WTC11 (cell line): ENCODE results near the gene DLGAP3. TPM values are rescaled to one million over a fixed set of nuclear protein-coding genes. Genes with fewer than 3 reads are reported as not detected.

Experiments used
- ATAC-seq: fragments of 200-7000 bp; cut with Tn5 transposase; 2 replicates; pipeline ENCODE4 v1.10.0; 2021; ENCODE audit warnings: mild to moderate bottlenecking, moderate library complexity
- CTCF ChIA-PET: fragments of 300-600 bp; sonication (Branson Sonifier 250); formaldehyde crosslinking; loops from one replicate; lab custom pipeline; 2021; ENCODE audit warnings: antibody characterized with exemption; lab: Charles Lee
- POLR2A ChIA-PET: fragments of 350-600 bp; sonication (Branson Sonifier 250); formaldehyde crosslinking; loops from one replicate; lab custom pipeline; 2021; ENCODE audit warnings: antibody characterized with exemption; lab: Charles Lee
- DNase-seq: peaks from one replicate; pipeline ENCODE4 v3.0.0; 2021; ENCODE audit warnings: low spot score
- H3K27ac Mint-ChIP-seq: 2 replicates; pipeline ENCODE4 v1.8.0; 2021; ENCODE audit warnings: mixed read lengths
- H3K27me3 Mint-ChIP-seq: 2 replicates; pipeline ENCODE4 v1.8.0; 2021; ENCODE audit warnings: low read depth, mild to moderate bottlenecking, moderate library complexity, mixed read lengths
- H3K36me3 Mint-ChIP-seq: 2 replicates; pipeline ENCODE4 v1.8.0; 2021; ENCODE audit warnings: mixed read lengths
- H3K4me1 Mint-ChIP-seq: 2 replicates; pipeline ENCODE4 v1.8.0; 2022; ENCODE audit warnings: mixed read lengths
- H3K4me3 Mint-ChIP-seq: 2 replicates; pipeline ENCODE4 v1.8.0; 2021; ENCODE audit warnings: mild to moderate bottlenecking, moderate library complexity, mixed read lengths
- H3K9me3 Mint-ChIP-seq: 2 replicates; pipeline ENCODE4 v1.8.0; 2021; ENCODE audit warnings: mixed read lengths
- AR ChIP-seq: fragments of 250-450 bp; sonication (Bioruptor Pico); IDR thresholded peaks from 2 replicates; pipeline ENCODE4 v1.9.0; 2021; ENCODE audit warnings: mild to moderate bottlenecking
- CREB1 ChIP-seq: sonication (generic); formaldehyde crosslinking; IDR thresholded peaks from 2 replicates; pipeline ENCODE4 v1.8.0; 2023; ENCODE audit warnings: mild to moderate bottlenecking, missing genetic modification reagents
- ESRRA ChIP-seq: sonication (generic); formaldehyde crosslinking; IDR thresholded peaks from 2 replicates; pipeline ENCODE4 v1.8.1; 2022; ENCODE audit warnings: mild to moderate bottlenecking, missing genetic modification reagents, borderline replicate concordance
- JAZF1 ChIP-seq: fragments of 250-450 bp; sonication (Bioruptor Pico); IDR thresholded peaks from 2 replicates; pipeline ENCODE4 v1.9.0; 2021; ENCODE audit warnings: moderate library complexity, mild to moderate bottlenecking, inconsistent platforms
- KAT7 ChIP-seq: sonication (generic); formaldehyde crosslinking; IDR thresholded peaks from 2 replicates; pipeline ENCODE4 v1.8.1; 2023; ENCODE audit warnings: missing genetic modification reagents, mild to moderate bottlenecking, borderline replicate concordance
- MLX ChIP-seq: sonication (generic); formaldehyde crosslinking; IDR thresholded peaks from 2 replicates; pipeline ENCODE4 v1.8.1; 2023; ENCODE audit warnings: mild to moderate bottlenecking, missing genetic modification reagents, moderate library complexity
- NFATC4 ChIP-seq: fragments of 250-450 bp; sonication (Bioruptor Pico); IDR thresholded peaks from 2 replicates; pipeline ENCODE4 v1.9.0; 2021; ENCODE audit warnings: mild to moderate bottlenecking
- NFE2L1 ChIP-seq: sonication (generic); formaldehyde crosslinking; IDR thresholded peaks from 2 replicates; pipeline ENCODE4 v1.8.1; 2023; ENCODE audit warnings: missing genetic modification reagents
- SMAD3 ChIP-seq: sonication (generic); formaldehyde crosslinking; IDR thresholded peaks from 2 replicates; pipeline ENCODE4 v1.8.0; 2022; ENCODE audit warnings: missing genetic modification reagents, mild to moderate bottlenecking, borderline replicate concordance
- SOX15 ChIP-seq: fragments of 250-450 bp; sonication (Bioruptor Pico); IDR thresholded peaks from 2 replicates; pipeline ENCODE4 v1.9.0; 2021; ENCODE audit warnings: mild to moderate bottlenecking
- TEAD1 ChIP-seq: sonication (generic); formaldehyde crosslinking; IDR thresholded peaks from 2 replicates; pipeline ENCODE4 v1.8.0; 2022; ENCODE audit warnings: mild to moderate bottlenecking, missing genetic modification reagents
- TP53 ChIP-seq: sonication (generic); formaldehyde crosslinking; IDR thresholded peaks from 2 replicates; pipeline ENCODE4 v1.8.1; 2023; ENCODE audit warnings: mild to moderate bottlenecking, missing genetic modification reagents
- ZNF263 ChIP-seq: sonication (generic); formaldehyde crosslinking; IDR thresholded peaks from 2 replicates; pipeline ENCODE4 v1.8.1; 2022; ENCODE audit warnings: low read depth, mild to moderate bottlenecking, moderate library complexity, missing genetic modification reagents
- ZNF317 ChIP-seq: sonication (generic); formaldehyde crosslinking; IDR thresholded peaks from 2 replicates; pipeline ENCODE4 v1.8.1; 2023; ENCODE audit warnings: low read depth, mild to moderate bottlenecking, moderate library complexity, missing genetic modification reagents, borderline replicate concordance
- ZNF396 ChIP-seq: fragments of 250-450 bp; sonication (Bioruptor Pico); IDR thresholded peaks from 2 replicates; pipeline ENCODE4 v1.8.0; 2021; ENCODE audit warnings: mild to moderate bottlenecking, moderate library complexity, borderline replicate concordance
- total RNA-seq: library from RNA; stranded (reverse); gene quantifications from 3 replicates; pipeline ENCODE4 v1.2.3, GENCODE V29; 2021
- TF ChIP-seq, protein P1 (sequence below): sonication (generic); formaldehyde crosslinking; IDR thresholded peaks from 2 replicates; pipeline ENCODE4 v1.8.0; 2022; ENCODE audit warnings: mild to moderate bottlenecking, missing genetic modification reagents
- TF ChIP-seq, protein P2 (sequence below): sonication (generic); formaldehyde crosslinking; IDR thresholded peaks from 2 replicates; pipeline ENCODE4 v1.8.1; 2023; ENCODE audit warnings: mild to moderate bottlenecking, moderate library complexity, missing genetic modification reagents
- TF ChIP-seq, protein P3 (sequence below): fragments of 200-600 bp; IDR thresholded peaks from 2 replicates; pipeline ENCODE4 v1.8.0; 2022; ENCODE audit warnings: antibody characterized with exemption

Gene DLGAP3
- total RNA-seq, 1 experiment from 2014 or later, result 11.3 TPM

- no peak overlapping the region for H3K27ac Mint-ChIP-seq
- H3K4me1 Mint-ChIP-seq, result no peaks in the 10 kb centered on the region
- TF ChIP-seq, protein P1, sequence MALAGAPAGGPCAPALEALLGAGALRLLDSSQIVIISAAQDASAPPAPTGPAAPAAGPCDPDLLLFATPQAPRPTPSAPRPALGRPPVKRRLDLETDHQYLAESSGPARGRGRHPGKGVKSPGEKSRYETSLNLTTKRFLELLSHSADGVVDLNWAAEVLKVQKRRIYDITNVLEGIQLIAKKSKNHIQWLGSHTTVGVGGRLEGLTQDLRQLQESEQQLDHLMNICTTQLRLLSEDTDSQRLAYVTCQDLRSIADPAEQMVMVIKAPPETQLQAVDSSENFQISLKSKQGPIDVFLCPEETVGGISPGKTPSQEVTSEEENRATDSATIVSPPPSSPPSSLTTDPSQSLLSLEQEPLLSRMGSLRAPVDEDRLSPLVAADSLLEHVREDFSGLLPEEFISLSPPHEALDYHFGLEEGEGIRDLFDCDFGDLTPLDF (CRISPR knock-in tag), result no peak
- TF ChIP-seq SMAD3, result no peak
- TF ChIP-seq ZNF396 (CRISPR knock-in tag), result no peak
- no peak for TF ChIP-seq SOX15 (CRISPR knock-in tag)
- TF ChIP-seq ZNF317 (CRISPR knock-in tag), result no peak
- no peak for TF ChIP-seq TP53 (CRISPR knock-in tag)
- TF ChIP-seq NFE2L1 (CRISPR knock-in tag), result no peak
- no peak for TF ChIP-seq MLX (CRISPR knock-in tag)
- no peak for TF ChIP-seq ESRRA (CRISPR knock-in tag)
- TF ChIP-seq JAZF1 (CRISPR knock-in tag), result no peak
- no peak for TF ChIP-seq CREB1 (CRISPR knock-in tag)
- no peak for TF ChIP-seq TEAD1
- TF ChIP-seq, protein P2, sequence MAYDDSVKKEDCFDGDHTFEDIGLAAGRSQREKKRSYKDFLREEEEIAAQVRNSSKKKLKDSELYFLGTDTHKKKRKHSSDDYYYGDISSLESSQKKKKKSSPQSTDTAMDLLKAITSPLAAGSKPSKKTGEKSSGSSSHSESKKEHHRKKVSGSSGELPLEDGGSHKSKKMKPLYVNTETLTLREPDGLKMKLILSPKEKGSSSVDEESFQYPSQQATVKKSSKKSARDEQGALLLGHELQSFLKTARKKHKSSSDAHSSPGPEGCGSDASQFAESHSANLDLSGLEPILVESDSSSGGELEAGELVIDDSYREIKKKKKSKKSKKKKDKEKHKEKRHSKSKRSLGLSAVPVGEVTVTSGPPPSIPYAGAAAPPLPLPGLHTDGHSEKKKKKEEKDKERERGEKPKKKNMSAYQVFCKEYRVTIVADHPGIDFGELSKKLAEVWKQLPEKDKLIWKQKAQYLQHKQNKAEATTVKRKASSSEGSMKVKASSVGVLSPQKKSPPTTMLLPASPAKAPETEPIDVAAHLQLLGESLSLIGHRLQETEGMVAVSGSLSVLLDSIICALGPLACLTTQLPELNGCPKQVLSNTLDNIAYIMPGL (CRISPR knock-in tag), result no peak
- TF ChIP-seq, protein P3, sequence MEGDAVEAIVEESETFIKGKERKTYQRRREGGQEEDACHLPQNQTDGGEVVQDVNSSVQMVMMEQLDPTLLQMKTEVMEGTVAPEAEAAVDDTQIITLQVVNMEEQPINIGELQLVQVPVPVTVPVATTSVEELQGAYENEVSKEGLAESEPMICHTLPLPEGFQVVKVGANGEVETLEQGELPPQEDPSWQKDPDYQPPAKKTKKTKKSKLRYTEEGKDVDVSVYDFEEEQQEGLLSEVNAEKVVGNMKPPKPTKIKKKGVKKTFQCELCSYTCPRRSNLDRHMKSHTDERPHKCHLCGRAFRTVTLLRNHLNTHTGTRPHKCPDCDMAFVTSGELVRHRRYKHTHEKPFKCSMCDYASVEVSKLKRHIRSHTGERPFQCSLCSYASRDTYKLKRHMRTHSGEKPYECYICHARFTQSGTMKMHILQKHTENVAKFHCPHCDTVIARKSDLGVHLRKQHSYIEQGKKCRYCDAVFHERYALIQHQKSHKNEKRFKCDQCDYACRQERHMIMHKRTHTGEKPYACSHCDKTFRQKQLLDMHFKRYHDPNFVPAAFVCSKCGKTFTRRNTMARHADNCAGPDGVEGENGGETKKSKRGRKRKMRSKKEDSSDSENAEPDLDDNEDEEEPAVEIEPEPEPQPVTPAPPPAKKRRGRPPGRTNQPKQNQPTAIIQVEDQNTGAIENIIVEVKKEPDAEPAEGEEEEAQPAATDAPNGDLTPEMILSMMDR, result no peak
- no peak for TF ChIP-seq AR (CRISPR knock-in tag)
- TF ChIP-seq NFATC4 (CRISPR knock-in tag), result no peak
- no peak for TF ChIP-seq KAT7 (CRISPR knock-in tag)
- no peak for TF ChIP-seq ZNF263
- no peaks in the 10 kb centered on the region for H3K36me3 Mint-ChIP-seq
- no peaks in the 10 kb centered on the region for H3K9me3 Mint-ChIP-seq
- DNase-seq, result no peak
- CTCF ChIA-PET, result interaction anchor here (2.0 kb wide), 1 partner anchor 49 kb away, joined by 4 read pairs; no protein-coding TSS in a partner anchor
- H3K4me3 Mint-ChIP-seq, result no peak overlapping the region
- H3K27me3 Mint-ChIP-seq, result peaks cover 4% of the 10 kb centered on the region; the same call in 1 of the 2 replicates
- POLR2A ChIA-PET, result no interaction called here
- no peak for ATAC-seq
Observed at GRCh38 chr1:34901919-34902318, 27.5 kb downstream of the DLGAP3 start.
